Measurements from ENCODE around the gene HMGN3. TPM values are rescaled to one million over a fixed set of nuclear protein-coding genes. Genes with fewer than 3 reads are reported as not detected.

Gene HMGN3
- total RNA-seq, 1 donor, result 42.3 TPM

GRCh38 chr6:79249136-79249535 is 14.7 kb upstream of the HMGN3 start:
- DNase-seq (ENCODE audit: low read depth), result no peak
- no peak overlapping the region for H3K4me3 ChIP-seq (ENCODE audit: low read depth, low read length)
- no peak for TF ChIP-seq CTCF (IDR thresholded peaks at IDR 0.05; ENCODE audit: insufficient read depth, low read length)

- no peak for DNase-seq (ENCODE audit: low read depth)
- no peak overlapping the region for H3K4me3 ChIP-seq (ENCODE audit: low read depth, low read length)
- no peak for TF ChIP-seq CTCF (IDR thresholded peaks at IDR 0.05; ENCODE audit: insufficient read depth, low read length)
These were observed 12.4 kb upstream of the HMGN3 start for GRCh38 chr6:79246891-79247290.

- DNase-seq (ENCODE audit: low read depth), result no peak
- H3K4me3 ChIP-seq (ENCODE audit: low read depth, low read length), result no peak overlapping the region
- no peak for TF ChIP-seq CTCF (IDR thresholded peaks at IDR 0.05; ENCODE audit: insufficient read depth, low read length)
These were observed 6.7 kb upstream of the HMGN3 start for GRCh38 chr6:79241228-79241627.

- no peak for TF ChIP-seq CTCF (IDR thresholded peaks at IDR 0.05; ENCODE audit: insufficient read depth, low read length)
- no peak for DNase-seq (ENCODE audit: low read depth)
- no peak overlapping the region for H3K4me3 ChIP-seq (ENCODE audit: low read depth, low read length)
These were observed 6.0 kb upstream of the HMGN3 start for GRCh38 chr6:79240509-79240908.

- no peak overlapping the region for H3K4me3 ChIP-seq (ENCODE audit: low read depth, low read length)
- no peak for TF ChIP-seq CTCF (IDR thresholded peaks at IDR 0.05; ENCODE audit: insufficient read depth, low read length)
- DNase-seq (ENCODE audit: low read depth), result no peak
These were observed 5.2 kb upstream of the HMGN3 start for GRCh38 chr6:79239536-79240168.

- no peak for DNase-seq (ENCODE audit: low read depth)
- no peak overlapping the region for H3K4me3 ChIP-seq (ENCODE audit: low read depth, low read length)
- TF ChIP-seq CTCF (IDR thresholded peaks at IDR 0.05; ENCODE audit: insufficient read depth, low read length), result no peak
These were observed 4.4 kb upstream of the HMGN3 start for GRCh38 chr6:79238919-79239318.

- no peak for TF ChIP-seq CTCF (IDR thresholded peaks at IDR 0.05; ENCODE audit: insufficient read depth, low read length)
- DNase-seq (ENCODE audit: low read depth), result no peak
- H3K4me3 ChIP-seq (ENCODE audit: low read depth, low read length), result no peak overlapping the region
These were observed 2.2 kb upstream of the HMGN3 start for GRCh38 chr6:79236711-79237110.

Data from fibroblast of the aortic adventitia (primary cell).